ENCODE data around the gene TINCR.

TINCR gene

DNA sequence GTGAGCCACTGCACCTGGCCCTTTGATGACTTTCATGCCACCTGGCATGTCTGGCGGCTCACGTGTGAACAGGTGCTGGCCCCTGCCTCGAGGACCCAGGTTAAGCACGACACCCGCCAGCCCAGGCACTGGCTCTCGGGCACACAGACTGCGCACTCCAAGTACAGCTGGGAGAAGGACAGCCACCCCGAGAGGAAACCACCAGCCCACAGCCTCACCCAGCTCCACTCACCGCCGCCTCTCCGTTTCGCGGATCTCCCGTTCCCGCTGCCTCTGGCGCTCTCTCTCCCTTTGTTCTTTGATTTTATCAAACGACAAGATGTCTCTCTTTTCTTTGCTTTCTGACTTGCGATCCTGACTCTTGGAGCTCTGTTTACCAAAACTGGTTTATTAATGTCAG is 27.4 kb upstream of the TINCR start:
- no peak for DNase-seq (ENCODE audit: low read depth, low spot score)
- in situ Hi-C loops (cut with HindIII; ENCODE audit: low sequenced_read_pairs), result no loop called here
- no peak overlapping the region for H3K4me3 ChIP-seq (ENCODE audit: low read depth, low read length)
- TF ChIP-seq, protein P1, sequence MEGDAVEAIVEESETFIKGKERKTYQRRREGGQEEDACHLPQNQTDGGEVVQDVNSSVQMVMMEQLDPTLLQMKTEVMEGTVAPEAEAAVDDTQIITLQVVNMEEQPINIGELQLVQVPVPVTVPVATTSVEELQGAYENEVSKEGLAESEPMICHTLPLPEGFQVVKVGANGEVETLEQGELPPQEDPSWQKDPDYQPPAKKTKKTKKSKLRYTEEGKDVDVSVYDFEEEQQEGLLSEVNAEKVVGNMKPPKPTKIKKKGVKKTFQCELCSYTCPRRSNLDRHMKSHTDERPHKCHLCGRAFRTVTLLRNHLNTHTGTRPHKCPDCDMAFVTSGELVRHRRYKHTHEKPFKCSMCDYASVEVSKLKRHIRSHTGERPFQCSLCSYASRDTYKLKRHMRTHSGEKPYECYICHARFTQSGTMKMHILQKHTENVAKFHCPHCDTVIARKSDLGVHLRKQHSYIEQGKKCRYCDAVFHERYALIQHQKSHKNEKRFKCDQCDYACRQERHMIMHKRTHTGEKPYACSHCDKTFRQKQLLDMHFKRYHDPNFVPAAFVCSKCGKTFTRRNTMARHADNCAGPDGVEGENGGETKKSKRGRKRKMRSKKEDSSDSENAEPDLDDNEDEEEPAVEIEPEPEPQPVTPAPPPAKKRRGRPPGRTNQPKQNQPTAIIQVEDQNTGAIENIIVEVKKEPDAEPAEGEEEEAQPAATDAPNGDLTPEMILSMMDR (IDR thresholded peaks at IDR 0.05; ENCODE audit: low read depth, low read length), result no peak

DNA sequence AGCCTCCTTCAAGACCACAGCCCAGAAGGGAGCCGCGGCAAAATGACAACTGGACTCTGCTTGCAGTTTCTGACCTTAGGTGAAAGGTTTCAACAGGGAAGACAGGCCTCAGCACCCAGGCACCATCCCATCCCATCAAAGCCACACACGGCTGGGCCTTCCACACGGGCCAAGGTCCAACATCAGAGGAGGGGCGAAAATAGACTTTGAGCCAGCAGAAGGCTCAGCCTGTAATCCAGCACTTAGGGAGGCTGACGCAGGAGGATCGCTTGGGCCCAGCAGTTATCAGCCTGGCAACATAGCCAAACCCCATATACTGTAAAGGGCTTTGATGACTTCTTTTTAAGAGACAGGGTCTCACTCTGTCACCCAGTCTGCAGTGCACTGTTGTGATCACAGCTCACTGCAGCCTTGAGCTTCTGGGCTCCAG is 26.8 kb upstream of the TINCR start:
- in situ Hi-C loops (cut with HindIII; ENCODE audit: low sequenced_read_pairs), result no loop called here
- DNase-seq (ENCODE audit: low read depth, low spot score), result no peak
- no peak overlapping the region for H3K4me3 ChIP-seq (ENCODE audit: low read depth, low read length)
- TF ChIP-seq, protein P1 (IDR thresholded peaks at IDR 0.05; ENCODE audit: low read depth, low read length), result no peak

DNA sequence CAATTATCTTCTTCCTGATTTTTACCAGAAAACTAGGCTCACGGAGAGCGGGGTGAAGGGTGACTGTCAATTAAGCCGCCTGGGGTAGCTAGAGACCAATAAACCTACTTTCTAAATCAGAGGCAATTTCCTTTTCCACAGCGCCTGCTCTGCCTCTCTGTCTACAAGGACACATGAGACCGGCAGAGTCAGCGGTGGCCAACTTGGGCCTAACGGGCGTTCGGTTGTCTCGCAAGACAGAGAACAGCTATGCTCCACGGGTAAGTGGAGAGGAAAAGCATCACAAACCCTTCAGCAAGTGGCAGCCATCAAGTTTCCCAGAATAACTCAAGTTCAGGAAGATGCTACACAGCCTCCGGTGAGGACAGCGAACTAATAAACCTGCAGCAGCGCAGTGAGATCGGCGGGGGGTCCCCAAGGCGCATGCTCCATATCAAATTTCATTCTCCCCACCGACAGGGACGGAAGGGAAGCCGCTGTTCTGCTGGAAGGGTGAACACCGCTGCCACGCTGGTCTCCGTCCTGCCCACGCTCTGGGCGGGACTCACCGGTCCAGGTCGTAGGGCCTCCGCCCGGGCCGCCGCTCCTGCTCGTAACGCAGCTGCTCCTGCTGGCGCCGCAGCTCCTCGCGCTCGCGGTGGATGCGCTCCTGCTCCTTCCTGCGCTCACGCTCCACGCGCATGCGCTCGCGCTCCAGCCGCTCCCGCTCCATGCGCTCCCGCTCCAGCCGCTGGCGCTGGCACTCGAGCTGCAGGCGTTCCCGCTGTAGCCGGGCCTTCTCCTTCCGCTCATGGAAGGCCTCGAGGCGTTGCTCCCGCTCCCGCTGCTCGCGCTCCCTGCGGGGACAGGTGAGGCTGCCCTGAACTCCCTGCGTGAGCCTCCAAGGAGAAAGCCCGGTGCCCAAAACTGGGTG is 25.8 kb upstream of the TINCR start:
- TF ChIP-seq, protein P1 (IDR thresholded peaks at IDR 0.05; ENCODE audit: low read depth, low read length), result no peak
- DNase-seq (ENCODE audit: low read depth, low spot score), result no peak
- no peak overlapping the region for H3K4me3 ChIP-seq (ENCODE audit: low read depth, low read length)
- in situ Hi-C loops (cut with HindIII; ENCODE audit: low sequenced_read_pairs), result no loop called here

DNA sequence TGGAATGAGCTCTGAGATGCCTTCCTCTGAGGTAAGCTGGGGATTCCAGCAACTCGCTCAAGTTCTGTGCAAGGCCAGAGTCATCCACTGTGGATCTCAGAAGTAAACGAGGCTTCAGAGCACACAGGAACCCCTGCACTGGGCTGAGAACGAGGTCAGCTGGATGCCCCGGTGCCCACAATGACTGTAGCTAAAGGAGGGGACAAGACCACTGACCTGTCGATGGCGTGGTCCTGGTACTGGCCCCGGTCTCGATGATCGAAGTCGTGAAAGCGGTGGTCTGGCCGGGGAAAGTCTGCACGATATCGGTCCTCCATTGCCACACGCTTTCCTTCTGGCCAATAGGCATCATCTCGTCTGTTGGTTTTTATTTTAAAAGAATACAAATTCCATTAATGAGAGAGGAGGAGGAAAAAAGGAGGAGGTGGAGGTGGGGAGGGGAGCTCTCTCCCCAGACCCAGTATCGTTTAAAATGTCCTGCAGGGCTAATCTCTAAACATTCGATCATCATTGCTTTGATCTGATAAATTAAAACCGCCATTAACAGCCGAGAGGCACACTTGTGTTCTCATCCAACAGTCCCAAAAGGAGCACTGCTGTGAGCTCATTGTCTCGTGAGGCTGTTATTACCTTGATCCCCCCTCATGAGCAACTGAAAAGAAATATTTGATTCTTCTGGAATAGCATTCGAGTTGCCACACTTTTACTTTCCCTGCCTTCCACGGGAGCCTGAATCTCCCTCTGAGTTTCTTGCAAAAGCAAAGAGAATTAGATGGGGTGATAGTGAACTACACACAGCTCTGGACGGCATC is 25.0 kb upstream of the TINCR start:
- H3K4me3 ChIP-seq (ENCODE audit: low read depth, low read length), result no peak overlapping the region
- TF ChIP-seq, protein P1 (IDR thresholded peaks at IDR 0.05; ENCODE audit: low read depth, low read length), result no peak
- DNase-seq (ENCODE audit: low read depth, low spot score), result no peak
- in situ Hi-C loops (cut with HindIII; ENCODE audit: low sequenced_read_pairs), result no loop called here

DNA sequence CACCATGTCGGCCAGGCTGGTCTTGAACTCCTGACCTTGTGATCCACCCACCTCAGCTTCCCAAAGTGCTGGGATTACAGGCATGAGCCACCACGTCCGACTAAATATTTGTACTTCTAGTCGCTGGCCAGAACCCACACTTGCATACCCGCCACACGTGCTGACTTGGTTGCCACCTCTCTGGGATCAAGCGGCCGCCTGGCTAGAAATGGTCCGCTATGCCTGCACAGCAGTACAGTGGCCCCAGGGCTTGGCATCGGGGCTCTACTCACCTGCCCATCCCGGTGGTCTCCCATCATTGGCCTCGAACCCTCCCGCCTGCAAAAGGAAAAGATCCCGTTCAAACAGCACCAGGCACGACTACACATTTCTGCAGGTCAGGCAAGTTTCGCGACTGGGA is 23.7 kb upstream of the TINCR start:
- TF ChIP-seq, protein P1 (IDR thresholded peaks at IDR 0.05; ENCODE audit: low read depth, low read length), result no peak
- no peak for DNase-seq (ENCODE audit: low read depth, low spot score)
- in situ Hi-C loops (cut with HindIII; ENCODE audit: low sequenced_read_pairs), result no loop called here
- no peak overlapping the region for H3K4me3 ChIP-seq (ENCODE audit: low read depth, low read length)

DNA sequence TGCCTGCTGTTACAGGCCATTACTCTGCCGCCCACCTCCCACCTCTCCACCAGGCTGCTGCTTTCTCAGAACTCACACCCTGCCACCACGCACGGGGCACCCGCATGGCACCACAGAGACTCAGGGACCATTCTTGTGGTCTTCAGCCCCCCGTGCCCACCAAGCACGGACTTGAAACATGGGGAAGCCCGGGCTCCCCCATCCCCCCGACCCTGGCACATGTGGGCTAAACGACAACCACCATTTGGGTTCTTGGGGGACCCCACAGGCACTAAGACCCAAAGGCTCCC is 23.1 kb upstream of the TINCR start:
- TF ChIP-seq, protein P1 (IDR thresholded peaks at IDR 0.05; ENCODE audit: low read depth, low read length), result no peak
- DNase-seq (ENCODE audit: low read depth, low spot score), result no peak
- no peak overlapping the region for H3K4me3 ChIP-seq (ENCODE audit: low read depth, low read length)
- in situ Hi-C loops (cut with HindIII; ENCODE audit: low sequenced_read_pairs), result no loop called here

Measured in astrocyte of the spinal cord (primary cell).